T-cell (primary cell): ENCODE measurements around the gene FNBP1. TPM values are rescaled to one million over a fixed set of nuclear protein-coding genes. Genes with fewer than 3 reads are reported as not detected.

Source experiments
- ATAC-seq, 4 experiments: fragments of 200-7000 bp in 3 of 4; fragments of 150-1000 bp in 1 of 4; cut with Tn5 transposase; replicated peaks in 1 of 4; 1 replicate in 3 of 4; 2 replicates in 1 of 4; pipeline ENCODE4 v1.10.0; 2021; ENCODE audit warnings: moderate library complexity in 3 of 4, mild to moderate bottlenecking in 2 of 4, moderate number of reproducible peaks in 1 of 4
- CTCF ChIA-PET, 2 donors: fragments of 300-600 bp; sonication (Branson Sonifier 250); formaldehyde crosslinking; loops; one replicate each; lab custom pipeline; 2022; ENCODE audit warnings: antibody characterized with exemption in 2 of 2; lab: Charles Lee
- POLR2A ChIA-PET, 2 donors: fragments of 300-600 bp; sonication (Branson Sonifier 250); formaldehyde crosslinking; loops; one replicate each; lab custom pipeline; 2022; ENCODE audit warnings: antibody characterized with exemption in 2 of 2; lab: Charles Lee
- DNase-seq, 35 experiments: peaks; one replicate each; pipeline versions ENCODE4 v3.0.0 to v3.0.0-alpha.2; 2013 to 2023
- H3K27ac ChIP-seq: one replicate; pipeline ENCODE4 v1.5.1; 2013; ENCODE audit warnings: low read length
- H3K27me3 ChIP-seq, 2 experiments: replicated peaks in 1 of 2; 1 replicate in 1 of 2; 2 replicates in 1 of 2; pipeline versions ENCODE4 v1.6.1 to v1.7.0; 2013; ENCODE audit warnings: low read length in 1 of 2, mixed read lengths in 1 of 2; ENCODE audit not compliant: control insufficient read depth in 2 of 2, insufficient read depth in 2 of 2; ENCODE audit errors: extremely low read depth in 1 of 2
- H3K36me3 ChIP-seq, 2 donors: 1 replicate in 1 of 2; 2 replicates in 1 of 2; pipeline versions ENCODE4 v1.6.1 to v1.7.0; 2013; ENCODE audit warnings: low read length in 1 of 2; ENCODE audit not compliant: control insufficient read depth in 2 of 2, insufficient read depth in 1 of 2; ENCODE audit errors: extremely low read depth in 1 of 2
- H3K4me1 ChIP-seq, 2 experiments: 1 replicate in 1 of 2; 2 replicates in 1 of 2; pipeline versions ENCODE4 v1.6.1 to v1.7.0; 2013; ENCODE audit warnings: low read length in 2 of 2, mixed read lengths in 1 of 2; ENCODE audit not compliant: insufficient read depth in 2 of 2, control insufficient read depth in 1 of 2; ENCODE audit errors: extremely low read depth in 1 of 2
- H3K4me3 ChIP-seq, 2 donors: 1 replicate in 1 of 2; 2 replicates in 1 of 2; pipeline versions ENCODE4 v1.5.1 to v1.7.0; 2013; ENCODE audit warnings: mild to moderate bottlenecking in 2 of 2, low read length in 1 of 2, moderate library complexity in 1 of 2; ENCODE audit not compliant: control insufficient read depth in 1 of 2; ENCODE audit errors: extremely low read depth in 1 of 2
- H3K9me3 ChIP-seq: 2 replicates; pipeline ENCODE4 v1.7.0; 2013
- H3K27ac Mint-ChIP-seq, 2 donors: one replicate each; pipeline ENCODE4 v1.8.0; 2020 to 2021; ENCODE audit warnings: mild to moderate bottlenecking in 2 of 2, mixed read lengths in 2 of 2
- H3K27me3 Mint-ChIP-seq, 2 donors: one replicate each; pipeline ENCODE4 v1.8.0; 2021 to 2022; ENCODE audit warnings: mixed read lengths in 2 of 2
- H3K36me3 Mint-ChIP-seq: one replicate; pipeline ENCODE4 v1.8.0; 2021; ENCODE audit warnings: mixed read lengths
- H3K4me1 Mint-ChIP-seq, 3 donors: one replicate each; pipeline ENCODE4 v1.8.0; 2020 to 2022; ENCODE audit warnings: mixed read lengths in 3 of 3, mild to moderate bottlenecking in 1 of 3
- H3K4me3 Mint-ChIP-seq, 3 donors: one replicate each; pipeline ENCODE4 v1.8.0; 2020 to 2022; ENCODE audit warnings: mild to moderate bottlenecking in 3 of 3, mixed read lengths in 3 of 3, moderate library complexity in 3 of 3
- H3K9me3 Mint-ChIP-seq, 3 donors: one replicate each; pipeline ENCODE4 v1.8.0; 2020 to 2022; ENCODE audit warnings: mixed read lengths in 3 of 3
- WGBS: methylation state at CpG from one replicate; pipeline ENCODE4 v1.1.5; 2013; ENCODE audit warnings: missing lambda C conversion rate; ENCODE audit not compliant: insufficient coverage; 5-methylcytosine and 5-hydroxymethylcytosine counted together
- total RNA-seq, 35 experiments: library from RNA in 6 of 35; stranded (reverse) in 6 of 35; fragments of 120-200 nt in 1 of 35; gene quantifications; one replicate each; pipeline versions ENCODE4 v1.2.1 to v1.2.4 and lab custom pipeline; 2013 to 2026

The FNBP1 gene
- total RNA-seq, 5 donors from 2014 or later (not counting 1 experiment from before 2014, with no cell fraction given) = 166 to 211 (median 182) TPM

GRCh38 chr9:129874261-129875101, 168.5 kb downstream of the FNBP1 start:
- H3K4me1 Mint-ChIP-seq = peaks cover 43 to 57% (median 49%) of the 10 kb centered on the region in 3 donors

GRCh38 chr9:129873563-129874190, 169.3 kb downstream of the FNBP1 start:
- no peak for ATAC-seq
- CTCF ChIA-PET = no interaction called here
- Mint-ChIP-seq H3K27ac (peak overlapping the region; percentile 68 to 85), H3K27me3 (no peaks in the 10 kb centered on the region), H3K4me3 (no peak overlapping the region), H3K4me1 (peaks cover 51 to 65% (median 57%) of the 10 kb centered on the region in 3 donors), H3K9me3 (no peaks in the 10 kb centered on the region), H3K36me3 (peaks cover 28% of the 10 kb centered on the region)
- no peak for DNase-seq
- Histone ChIP-seq H3K36me3 (peaks cover 15 to 45% of the 10 kb centered on the region in 2 donors), H3K9me3 (no peaks in the 10 kb centered on the region), H3K27me3 (no peaks in the 10 kb centered on the region), H3K4me3 (no peak overlapping the region), H3K27ac (no peak overlapping the region), H3K4me1 (peaks cover 17 to 61% of the 10 kb centered on the region in 2 experiments)
- POLR2A ChIA-PET = no interaction called here
- 90% methylated on average over 11 of the region's 16 CpGs for WGBS

More at GRCh38 chr9:129874261-129875101, 168.5 kb downstream of the FNBP1 start:
- Mint-ChIP-seq H3K27me3 (no peaks in the 10 kb centered on the region), H3K4me3 (no peak overlapping the region), H3K9me3 (no peaks in the 10 kb centered on the region), H3K27ac (peak overlapping the region; percentile 68 to 85), H3K36me3 (peaks cover 28% of the 10 kb centered on the region)
- Histone ChIP-seq H3K36me3 (peaks cover 15 to 45% of the 10 kb centered on the region in 2 donors), H3K27ac (no peak overlapping the region), H3K9me3 (no peaks in the 10 kb centered on the region), H3K27me3 (no peaks in the 10 kb centered on the region), H3K4me1 (peaks cover 11 to 53% of the 10 kb centered on the region in 2 experiments), H3K4me3 (no peak overlapping the region)
- CTCF ChIA-PET = no interaction called here
- 94% methylated on average over 38 of the region's 38 CpGs for WGBS
- no peak for DNase-seq
- POLR2A ChIA-PET = no interaction called here
- ATAC-seq = no peak

- no peak overlapping the region for H3K4me3 ChIP-seq
- H3K9me3 ChIP-seq = no peaks in the 10 kb centered on the region
- H3K27me3 ChIP-seq = no peaks in the 10 kb centered on the region
- ATAC-seq (no peak), DNase-seq (no peak)
- peak overlapping the region; percentile 89 to 93 for H3K27ac Mint-ChIP-seq
- H3K36me3 ChIP-seq = peaks cover 19 to 37% of the 10 kb centered on the region in 2 donors
- H3K36me3 Mint-ChIP-seq = peaks cover 30% of the 10 kb centered on the region
- peak overlapping the region in 2 of 3 donors; percentile 51 to 61 for H3K4me3 Mint-ChIP-seq
- H3K4me1 Mint-ChIP-seq = peaks cover 68 to 74% (median 69%) of the 10 kb centered on the region in 3 donors
- H3K4me1 ChIP-seq = peaks cover 38 to 86% of the 10 kb centered on the region in 2 experiments
- no peaks in the 10 kb centered on the region for H3K27me3 Mint-ChIP-seq
- no peak overlapping the region for H3K27ac ChIP-seq
- WGBS = 100% methylated on average over 5 of the region's 11 CpGs
- CTCF ChIA-PET = no interaction called here
- no peaks in the 10 kb centered on the region for H3K9me3 Mint-ChIP-seq
- POLR2A ChIA-PET = interaction anchor here in 1 of 2 donors (0.7 kb wide), 1 partner anchor 20 kb away, joined by 3 read pairs; no protein-coding TSS in a partner anchor
Observed at GRCh38 chr9:129871046-129871445, 171.9 kb downstream of the FNBP1 start.

DNA sequence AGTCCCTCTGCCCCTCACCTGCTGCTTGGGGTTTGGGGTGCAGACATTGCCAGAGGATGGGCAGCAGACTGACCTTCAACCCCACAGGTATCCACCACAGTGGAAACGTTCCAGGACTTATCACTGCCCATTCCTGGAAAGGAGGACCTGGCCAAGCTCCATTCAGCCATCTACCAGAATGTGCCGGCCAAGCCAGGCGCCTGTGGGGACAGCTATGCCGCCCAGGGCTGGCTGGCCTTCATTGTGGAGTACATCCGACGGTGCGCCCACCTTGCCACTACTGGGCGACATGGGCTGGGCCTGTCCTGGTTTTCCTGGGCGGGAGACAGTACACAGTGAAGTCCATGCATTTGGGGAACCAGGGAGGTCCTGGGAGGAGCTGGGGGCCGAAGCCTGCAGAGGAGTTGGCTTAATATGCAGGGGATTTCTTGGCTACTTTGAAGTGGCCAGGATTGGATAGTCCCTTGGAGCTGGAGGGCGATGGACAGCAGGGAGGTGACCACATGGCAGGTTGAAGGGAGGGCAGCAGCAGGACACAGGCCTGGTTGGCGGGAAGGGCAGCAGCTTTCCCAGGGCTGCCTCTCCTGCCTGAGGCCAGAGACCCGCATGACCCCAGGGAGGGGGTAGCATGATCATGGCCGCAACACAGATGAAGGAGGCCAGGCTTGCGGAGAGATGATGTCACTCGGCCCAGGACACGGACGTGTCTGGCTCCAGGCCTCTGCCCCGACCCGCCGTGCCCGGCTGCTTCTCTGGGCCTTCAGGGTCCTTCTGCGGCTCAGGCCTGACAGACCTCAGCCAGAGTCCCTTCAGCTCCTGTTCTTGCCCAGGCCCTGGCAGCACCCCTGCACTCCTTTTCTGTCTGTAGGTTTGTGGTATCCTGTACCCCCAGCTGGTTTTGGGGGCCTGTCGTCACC, 173.1 kb downstream of the FNBP1 start:
- ATAC-seq (no peak), DNase-seq (no peak)
- Mint-ChIP-seq H3K36me3 (peaks cover 32% of the 10 kb centered on the region), H3K4me3 (peak overlapping the region; percentile 39 to 61 (median 46)), H3K27me3 (no peaks in the 10 kb centered on the region), H3K9me3 (no peaks in the 10 kb centered on the region), H3K27ac (peak overlapping the region; percentile 89 to 93), H3K4me1 (peaks cover 76 to 82% (median 78%) of the 10 kb centered on the region in 3 donors)
- Histone ChIP-seq H3K4me3 (peak overlapping the region; percentile 45), H3K36me3 (peaks cover 11 to 30% of the 10 kb centered on the region in 2 donors), H3K9me3 (no peaks in the 10 kb centered on the region), H3K27me3 (no peaks in the 10 kb centered on the region), H3K4me1 (peaks cover 42 to 86% of the 10 kb centered on the region in 2 experiments), H3K27ac (peak overlapping the region; percentile 97)
- POLR2A ChIA-PET = interaction anchor here (0.6 to 1.2 kb wide), 5 partner anchors 17 to 131 kb away, joined by 3 to 5 read pairs (median 3); no protein-coding TSS in a partner anchor
- WGBS = 91% methylated on average over 20 of the region's 24 CpGs
- CTCF ChIA-PET = interaction anchor here in 1 of 2 donors (1.3 to 1.6 kb wide), 2 partner anchors 15 to 17 kb away, joined by 5 to 6 read pairs; no protein-coding TSS in a partner anchor

GRCh38 chr9:129868872-129869486, 174.0 kb downstream of the FNBP1 start:
- H3K9me3 Mint-ChIP-seq = no peaks in the 10 kb centered on the region
- peaks cover 9 to 21% of the 10 kb centered on the region in 2 donors for H3K36me3 ChIP-seq
- CTCF ChIA-PET = interaction anchor here in 1 of 2 donors (1.3 to 1.6 kb wide), 3 partner anchors 16 to 32 kb away, joined by 4 to 6 read pairs (median 5); no protein-coding TSS in a partner anchor
- H3K4me1 ChIP-seq = peaks cover 42 to 83% of the 10 kb centered on the region in 2 experiments
- ATAC-seq (peak; percentile 85 to 92 (median 91)), DNase-seq (peak; percentile 81 to 97 (median 93))
- H3K27ac Mint-ChIP-seq = peak overlapping the region; percentile 89 to 93
- H3K27ac ChIP-seq = peak overlapping the region; percentile 97
- peaks cover 28% of the 10 kb centered on the region for H3K36me3 Mint-ChIP-seq
- H3K27me3 Mint-ChIP-seq = no peaks in the 10 kb centered on the region
- no peaks in the 10 kb centered on the region for H3K9me3 ChIP-seq
- WGBS = 18% methylated on average over 28 of the region's 28 CpGs
- H3K4me1 Mint-ChIP-seq = peaks cover 77 to 80% (median 79%) of the 10 kb centered on the region in 3 donors
- POLR2A ChIA-PET = interaction anchor here (0.5 to 1.4 kb wide), 11 partner anchors 18 to 271 kb away, joined by 3 to 7 read pairs (median 3); no protein-coding TSS in a partner anchor
- H3K4me3 Mint-ChIP-seq = peak overlapping the region; percentile 34 to 61 (median 46)
- no peaks in the 10 kb centered on the region for H3K27me3 ChIP-seq
- H3K4me3 ChIP-seq = peak overlapping the region; percentile 45
